G401.6 (cell line): ENCODE measurements around the gene ZNF718.
"Not testable (repeated sequence)": the region's sequence is repeated elsewhere in the genome, so short reads cannot be mapped to it uniquely, and the experiment has no call there.

ENCODE experiments used
- FAIRE-seq: peaks from 2 replicates; lab custom pipeline; 2012; peaks lifted over from hg19 to GRCh38; lab: Jason Lieb, UNC

The ZNF718 gene

DNA sequence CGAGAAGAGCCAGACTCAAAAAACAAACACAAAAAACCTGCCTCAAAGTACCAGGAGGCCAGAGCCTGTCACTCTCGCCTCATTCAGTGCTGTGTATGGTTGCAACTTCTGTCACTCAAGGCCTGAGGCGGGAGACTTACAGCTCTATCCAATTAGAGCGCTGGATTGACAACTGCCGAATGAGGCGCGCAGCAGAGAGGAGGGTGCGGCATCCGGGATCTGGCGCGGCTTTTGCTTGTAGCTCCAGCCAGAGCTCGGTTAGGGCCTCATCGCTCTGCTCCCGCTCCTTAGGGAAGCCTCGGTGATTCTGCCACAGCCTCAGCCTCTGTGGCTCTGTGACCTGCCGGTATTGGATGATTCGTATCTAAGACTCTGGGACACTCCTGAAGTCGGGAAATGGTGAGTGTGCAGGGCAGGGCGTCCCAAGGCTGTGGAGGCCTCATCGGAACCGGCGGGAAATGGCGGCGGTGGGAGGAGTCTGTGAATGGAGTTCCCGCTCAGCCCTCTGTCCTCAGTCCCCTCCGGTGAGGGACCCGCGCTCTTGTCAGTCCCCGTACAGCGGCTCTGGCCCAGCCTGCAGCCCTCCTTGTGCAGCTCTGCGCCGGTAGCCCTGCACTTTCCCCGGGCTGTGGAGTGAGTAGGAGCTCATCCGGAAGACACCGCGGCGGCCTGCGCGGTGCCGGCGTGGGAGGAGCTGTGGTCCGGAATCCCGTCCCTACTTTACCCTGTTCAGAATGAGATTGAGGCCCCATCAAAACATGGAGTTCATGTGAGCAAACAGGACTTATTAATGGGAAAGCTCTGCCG is at the start of gene ZNF718:
Gene ZNF718 (plus strand): TSS at position 227 of the 807 bp plus-strand sequence. CDS start 170 bp downstream, at position 397.
- peak; percentile 95 for FAIRE-seq

DNA sequence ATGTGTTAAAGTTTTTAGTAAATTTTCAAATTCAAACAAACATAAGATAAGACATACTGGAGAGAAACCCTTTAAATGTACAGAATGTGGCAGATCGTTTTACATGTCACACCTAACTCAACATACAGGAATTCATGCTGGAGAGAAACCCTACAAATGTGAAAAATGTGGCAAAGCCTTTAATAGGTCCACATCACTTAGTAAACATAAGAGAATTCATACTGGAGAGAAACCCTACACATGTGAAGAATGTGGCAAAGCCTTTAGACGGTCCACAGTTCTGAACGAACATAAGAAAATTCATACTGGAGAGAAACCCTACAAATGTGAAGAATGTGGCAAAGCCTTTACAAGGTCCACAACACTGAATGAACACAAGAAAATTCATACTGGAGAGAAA is 38.4 kb upstream of the ZNF718 start:
- no peak for FAIRE-seq

DNA sequence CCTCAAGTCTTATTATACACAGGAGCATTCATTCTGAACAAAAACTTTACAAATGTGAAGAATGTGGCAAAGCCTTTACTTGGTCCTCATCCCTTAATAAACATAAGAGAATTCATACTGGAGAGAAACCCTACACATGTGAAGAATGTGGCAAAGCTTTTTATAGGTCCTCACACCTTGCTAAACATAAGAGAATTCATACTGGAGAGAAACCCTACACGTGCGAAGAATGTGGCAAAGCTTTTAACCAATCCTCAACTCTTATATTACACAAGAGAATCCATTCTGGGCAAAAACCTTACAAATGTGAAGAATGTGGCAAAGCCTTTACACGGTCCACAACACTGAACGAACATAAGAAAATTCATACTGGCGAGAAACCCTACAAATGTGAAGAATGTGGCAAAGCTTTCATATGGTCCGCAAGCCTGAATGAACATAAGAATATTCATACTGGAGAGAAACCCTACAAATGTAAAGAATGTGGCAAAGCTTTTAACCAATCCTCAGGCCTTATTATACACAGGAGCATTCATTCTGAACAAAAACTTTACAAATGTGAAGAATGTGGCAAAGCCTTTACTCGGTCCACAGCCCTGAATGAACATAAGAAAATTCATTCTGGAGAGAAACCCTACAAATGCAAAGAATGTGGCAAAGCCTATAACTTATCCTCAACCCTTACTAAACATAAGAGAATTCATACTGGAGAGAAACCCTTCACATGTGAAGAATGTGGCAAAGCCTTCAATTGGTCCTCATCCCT is 37.6 kb upstream of the ZNF718 start:
- FAIRE-seq, result not testable (repeated sequence)

DNA sequence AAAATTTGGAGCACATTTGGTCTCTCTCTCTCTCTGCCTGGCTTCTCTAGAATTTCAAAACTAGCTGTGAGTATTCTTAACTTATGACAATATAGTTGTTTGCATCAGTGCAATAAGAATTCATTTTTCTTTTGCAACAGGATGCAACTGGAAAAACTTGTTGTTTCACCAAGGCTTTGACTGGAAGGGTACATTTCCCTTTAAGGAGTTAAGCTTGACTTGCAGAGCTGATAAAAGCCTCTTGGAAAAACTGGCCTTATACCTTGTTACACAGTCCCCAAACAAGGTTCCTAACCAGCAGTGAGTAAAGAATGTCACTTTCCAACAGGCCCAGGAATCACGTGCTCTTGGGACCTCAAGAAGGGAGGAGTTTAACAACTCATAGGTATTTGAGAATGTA is 25.9 kb upstream of the ZNF718 start:
- no peak for FAIRE-seq

DNA sequence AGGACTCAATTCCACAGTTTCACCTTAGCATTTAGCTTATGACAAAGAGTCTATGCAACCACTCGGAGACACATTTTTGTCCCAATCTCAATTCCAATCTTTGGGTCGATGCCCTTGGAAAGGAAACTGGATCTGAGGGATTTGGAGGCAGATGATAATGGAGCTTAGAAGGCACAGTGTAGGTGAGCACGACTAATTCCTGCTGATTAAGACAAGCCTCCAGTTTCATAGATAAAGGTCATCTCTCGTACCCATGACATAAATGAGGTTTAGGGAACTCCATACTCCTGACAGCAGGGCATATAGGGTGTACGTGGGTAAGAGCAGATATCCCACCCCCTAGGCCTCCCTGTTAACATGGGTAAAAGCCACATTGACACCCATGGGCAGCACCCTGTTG is 24.4 kb upstream of the ZNF718 start:
- FAIRE-seq, result no peak

DNA sequence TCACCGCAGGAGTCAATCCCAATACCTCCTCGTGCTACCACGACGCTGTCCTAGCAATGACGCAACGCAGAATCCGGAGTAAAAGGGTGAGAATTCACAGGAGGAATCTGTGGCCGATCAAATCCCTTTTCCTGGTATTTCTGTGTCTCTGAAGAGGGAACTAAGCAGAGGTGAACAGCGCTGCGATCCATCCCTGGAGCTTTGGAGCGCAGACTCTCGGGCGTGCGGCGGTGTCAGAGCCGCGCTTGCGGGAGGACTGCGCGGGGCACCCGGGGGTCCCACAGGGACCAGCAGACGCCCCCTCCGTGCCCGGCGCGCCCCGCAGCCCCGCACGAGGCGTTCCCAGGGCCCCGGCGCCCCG is 17.2 kb upstream of the ZNF718 start:
- FAIRE-seq, result no peak

DNA sequence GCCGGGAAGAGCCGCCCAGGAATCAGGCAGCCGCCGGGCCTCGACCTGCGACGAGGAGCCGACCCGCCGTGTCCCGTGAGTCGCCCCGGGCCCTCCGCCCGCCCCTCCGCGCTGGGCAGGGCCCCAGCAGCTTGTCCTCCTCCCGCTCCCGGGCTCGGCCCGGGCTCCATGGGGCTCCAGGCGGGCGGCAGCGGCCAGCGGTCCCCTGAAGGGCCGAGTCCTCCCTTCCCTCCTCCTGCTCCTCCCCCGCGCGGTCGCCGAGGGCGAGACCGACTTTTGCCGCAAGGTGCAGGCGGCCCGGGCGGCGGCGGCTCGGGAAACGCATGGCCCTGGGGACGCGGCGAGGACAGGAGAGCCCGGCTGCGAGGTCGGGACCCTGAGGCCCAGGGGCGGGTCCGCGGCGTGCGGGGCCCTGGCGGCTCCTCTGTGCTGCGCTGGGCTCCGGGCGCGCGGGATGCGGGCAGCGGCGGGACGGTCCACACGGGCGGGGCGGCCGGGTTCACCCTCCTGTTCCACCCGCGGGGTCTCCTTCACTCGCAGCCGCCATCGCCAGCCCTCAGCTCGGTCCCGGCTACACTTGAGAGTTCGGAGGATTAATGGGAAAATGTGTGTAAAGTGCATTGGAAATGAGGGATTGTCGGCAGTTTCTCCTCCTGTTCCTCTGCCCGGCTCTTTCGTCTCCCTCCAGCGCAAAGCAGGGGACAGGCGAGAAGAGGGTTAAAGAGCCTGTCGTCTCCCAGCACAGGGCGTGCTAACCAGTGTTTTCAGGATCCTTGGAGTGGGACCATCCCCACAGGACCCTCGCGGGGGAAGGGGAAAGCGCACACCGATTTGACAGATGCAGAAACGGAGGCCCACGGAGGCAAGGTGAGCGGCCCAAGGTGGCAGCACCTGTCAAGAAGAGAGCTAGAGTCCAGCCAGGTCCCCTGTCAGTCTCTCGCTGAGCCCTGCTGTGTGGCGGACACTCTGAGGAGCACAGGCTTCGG is 16.6 kb upstream of the ZNF718 start:
- no peak for FAIRE-seq

DNA sequence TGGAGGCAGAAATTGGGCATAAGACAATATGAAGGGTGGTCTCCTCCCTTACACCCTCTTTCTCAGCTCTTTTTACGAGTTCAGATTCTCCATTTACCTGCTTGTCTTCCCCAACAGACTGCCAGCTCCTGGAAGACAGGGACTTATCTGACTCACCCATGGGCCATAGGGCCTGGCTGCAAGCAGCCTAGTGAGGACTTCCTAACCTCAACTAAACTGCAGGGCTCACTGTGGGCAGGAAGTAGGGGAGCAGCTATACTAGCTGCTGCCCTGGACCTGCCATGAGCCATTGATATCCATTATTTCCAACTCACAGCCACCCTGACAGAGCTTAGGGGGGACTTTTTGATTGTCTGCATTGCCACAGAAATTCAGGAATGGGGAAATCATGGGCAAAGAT is 11.5 kb upstream of the ZNF718 start:
- no peak for FAIRE-seq

DNA sequence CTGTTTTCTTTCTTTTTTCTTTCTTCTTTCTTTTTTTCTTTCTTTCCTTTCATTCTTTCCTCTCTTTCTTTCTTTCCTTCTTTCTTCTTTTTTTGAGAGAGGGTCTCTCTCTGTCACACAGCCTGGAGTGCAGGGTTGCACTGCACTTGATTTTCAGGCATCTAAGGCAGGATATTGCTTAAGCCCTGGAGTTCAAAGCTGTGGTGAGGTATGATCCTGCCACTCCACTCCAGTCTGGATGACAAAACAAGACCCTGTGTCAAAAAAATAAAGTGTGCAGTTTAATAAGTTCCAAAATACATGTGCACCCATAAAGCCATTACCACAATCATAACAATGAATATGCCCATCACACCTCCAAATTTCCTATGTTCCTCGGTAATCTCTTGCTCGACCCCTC is 10.6 kb upstream of the ZNF718 start:
- FAIRE-seq, result no peak

DNA sequence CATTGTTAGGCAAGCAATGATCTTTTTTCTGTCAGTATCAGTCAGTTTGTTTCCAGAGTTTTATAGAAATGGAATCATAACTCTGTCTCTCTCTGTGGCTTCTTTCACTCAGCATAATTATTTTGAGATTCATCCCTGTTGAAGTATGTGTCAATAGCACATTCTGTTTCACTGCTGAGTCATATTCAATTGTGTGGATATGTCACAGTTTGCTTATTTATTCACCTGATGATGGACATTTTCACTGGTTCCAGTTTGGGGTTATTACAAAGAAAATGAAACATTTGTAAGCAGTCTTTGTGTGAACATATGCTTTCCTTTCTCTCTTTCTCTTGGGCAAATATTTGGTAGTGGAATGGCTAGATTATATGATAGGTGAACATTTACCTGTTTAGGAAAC is 10.2 kb upstream of the ZNF718 start:
- no peak for FAIRE-seq

DNA sequence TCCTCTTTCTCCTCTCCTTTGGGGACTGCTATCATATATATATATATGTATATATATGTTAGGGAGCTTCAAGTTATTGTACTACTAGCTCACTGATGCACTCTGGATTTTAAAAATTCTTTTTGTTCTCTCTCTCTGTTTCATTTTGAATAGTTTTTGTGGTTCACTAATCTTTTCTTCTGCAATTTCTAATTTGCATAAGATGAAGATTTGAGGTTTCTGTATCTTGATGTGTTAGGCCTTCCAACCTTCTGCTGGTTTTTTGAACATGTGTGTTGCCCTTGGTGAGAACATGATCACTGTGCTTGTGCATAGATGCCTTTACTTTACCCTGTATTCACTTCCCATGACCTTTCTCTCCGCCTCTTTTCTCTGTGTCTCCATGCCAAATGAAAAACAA is 7.8 kb upstream of the ZNF718 start:
- FAIRE-seq, result no peak

DNA sequence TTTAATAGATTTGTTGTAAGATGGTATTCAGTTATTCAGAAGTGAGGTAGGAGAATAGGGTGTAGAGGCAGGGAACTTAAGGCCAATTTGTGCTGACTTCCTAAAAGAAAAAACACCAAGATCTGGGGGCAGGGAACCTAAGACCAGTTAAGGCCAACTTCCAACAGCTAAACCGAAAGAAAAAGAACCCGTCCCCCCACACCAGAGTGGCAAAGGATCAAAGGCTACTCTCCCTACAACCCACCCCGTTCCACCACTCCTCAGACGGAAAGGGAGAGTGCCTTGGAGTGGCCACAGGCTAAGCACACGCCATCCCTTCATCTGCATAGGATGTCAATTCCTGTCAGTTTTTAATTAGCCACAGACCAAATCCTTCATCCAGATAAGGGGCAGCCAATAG is 3.7 kb upstream of the ZNF718 start:
- FAIRE-seq, result no peak

DNA sequence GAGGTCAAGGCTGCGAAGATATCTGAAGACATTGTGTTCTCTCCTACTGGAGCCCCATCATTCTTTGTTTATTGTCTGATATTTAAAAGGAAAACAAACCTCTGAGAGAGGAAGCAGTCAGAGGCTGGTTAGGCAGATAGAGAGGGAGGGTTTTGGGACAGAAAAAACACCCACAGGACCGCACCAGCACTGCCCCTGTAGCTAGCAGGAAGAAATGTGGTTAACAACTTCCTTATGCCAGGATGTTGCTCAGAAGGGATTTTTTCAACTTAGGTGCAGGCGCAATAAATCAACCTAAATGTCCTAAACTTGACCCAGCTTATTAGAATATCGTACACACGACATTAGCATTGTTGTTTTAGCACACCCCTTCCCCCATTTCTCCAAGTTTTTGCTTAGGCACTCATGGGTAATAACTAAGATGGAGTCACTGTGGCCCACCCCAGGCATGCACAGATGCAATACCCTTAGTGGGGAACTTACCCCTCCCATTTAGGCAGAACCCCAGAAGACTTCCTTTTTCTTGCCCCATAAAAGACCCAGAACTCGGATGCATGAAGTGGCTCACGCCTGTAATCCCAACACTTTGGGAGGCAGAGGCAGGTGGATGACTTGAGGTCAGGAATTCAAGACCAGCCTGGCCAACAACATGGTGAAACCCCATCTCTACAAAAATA is 2.8 kb upstream of the ZNF718 start:
- FAIRE-seq, result no peak

DNA sequence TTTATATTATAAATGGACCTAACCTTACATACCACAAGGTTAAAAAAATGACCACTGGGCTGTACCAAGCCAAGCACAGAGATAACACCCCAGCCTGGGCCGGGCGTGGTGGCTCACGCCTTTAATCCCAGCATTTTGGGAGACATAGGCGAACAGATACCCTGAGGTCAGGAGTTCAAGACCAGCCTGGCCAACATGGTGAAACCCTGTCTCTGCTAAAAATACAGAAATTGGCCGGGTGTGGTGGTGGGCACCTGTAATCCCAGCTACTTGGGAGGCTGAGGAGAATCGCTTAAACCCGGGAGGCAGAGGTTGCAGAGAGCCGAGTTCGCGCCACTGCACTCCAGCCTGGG is 403 bp upstream of the ZNF718 start:
- FAIRE-seq, result not testable (repeated sequence)

DNA sequence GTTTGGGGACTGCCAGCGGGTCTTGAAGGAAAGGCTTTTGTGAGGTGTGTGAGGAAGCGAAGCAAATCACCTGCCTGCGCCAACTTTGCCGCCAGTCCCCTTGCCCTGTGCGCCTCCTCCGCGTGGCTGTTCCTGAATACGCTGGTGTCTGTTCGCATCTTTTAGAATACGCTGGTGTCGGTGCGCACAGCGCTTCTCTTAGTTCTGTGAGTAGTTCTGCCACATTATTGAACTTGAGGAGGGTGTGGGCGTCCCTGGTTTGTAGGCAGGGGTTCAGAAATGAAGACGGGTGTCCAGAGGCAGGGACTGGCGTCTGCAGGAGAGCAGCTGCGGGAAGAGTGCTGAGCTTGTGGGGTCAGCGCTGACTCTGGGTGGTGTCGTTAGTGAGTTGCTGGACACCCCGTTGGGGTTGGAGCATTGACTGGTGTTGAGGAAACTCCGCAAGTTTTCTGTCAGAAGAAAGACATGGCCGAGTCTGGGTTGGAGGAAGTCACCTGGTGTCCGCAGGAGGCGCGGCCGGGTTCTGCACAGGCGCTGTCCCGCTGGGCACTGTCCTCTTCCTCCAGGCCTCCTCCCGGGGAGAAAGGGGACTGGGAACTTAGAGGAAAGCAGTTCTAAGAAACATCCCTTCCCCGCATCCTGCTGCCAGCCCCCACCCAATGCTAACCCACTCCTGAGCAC is 930 bp downstream of the ZNF718 start:
- FAIRE-seq, result no peak

DNA sequence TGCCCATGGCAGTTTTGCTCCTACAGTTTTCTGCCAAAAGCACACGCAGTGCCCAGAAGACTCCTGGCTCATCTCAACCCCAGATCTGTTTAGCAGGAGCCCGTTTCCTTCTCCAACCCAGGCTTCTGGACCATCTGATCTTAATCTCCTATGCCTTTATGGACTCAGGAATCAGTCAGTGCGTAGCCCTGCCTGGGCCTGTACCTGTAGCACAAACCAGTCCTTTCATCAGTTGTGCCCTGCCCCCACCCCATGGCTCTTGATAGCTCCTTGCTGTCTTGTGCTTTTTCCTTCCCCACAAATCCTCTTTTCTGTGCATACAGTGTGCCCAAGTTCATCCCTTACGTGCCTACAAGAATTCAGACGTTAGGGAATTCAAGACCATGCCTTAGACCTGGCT is 1.5 kb downstream of the ZNF718 start:
- FAIRE-seq, result no peak

DNA sequence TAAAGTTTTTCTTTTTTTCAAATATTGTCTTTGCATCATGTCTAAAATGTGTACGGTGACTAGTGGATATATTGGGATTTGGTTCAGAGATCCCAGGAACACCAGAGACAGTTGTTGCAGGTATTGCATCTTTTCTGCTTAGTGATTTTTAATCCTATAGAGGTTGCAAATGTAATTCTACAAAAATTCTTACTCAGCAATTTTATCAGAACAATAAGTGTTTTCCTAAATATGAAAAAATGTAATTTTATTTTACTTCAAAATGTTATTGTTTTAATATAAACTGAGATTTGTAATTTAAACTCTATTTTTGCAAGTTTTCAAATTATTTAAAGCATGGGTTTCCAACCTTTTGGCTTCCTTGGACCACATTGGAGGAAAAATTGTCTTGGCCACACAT is 8.2 kb downstream of the ZNF718 start:
- FAIRE-seq, result no peak

DNA sequence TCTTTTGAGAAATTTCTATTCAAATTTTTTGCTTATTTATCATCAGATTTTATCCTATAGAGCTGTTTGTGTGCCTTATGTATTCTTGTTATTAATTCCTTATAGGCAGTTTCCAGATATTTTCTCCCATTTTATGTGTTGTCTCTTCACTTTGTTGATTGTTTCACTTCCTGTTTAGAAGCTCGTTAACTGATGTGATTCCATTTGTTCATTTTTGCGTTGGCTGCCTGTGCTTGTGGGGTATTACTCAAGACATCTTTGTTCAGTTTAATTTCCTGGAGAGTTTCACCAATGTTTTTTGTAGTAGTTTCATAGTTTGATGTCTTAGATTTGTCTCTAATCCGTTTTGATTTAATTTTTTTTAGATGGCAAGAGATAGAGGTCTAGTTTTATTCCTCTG is 14.6 kb downstream of the ZNF718 start:
- no peak for FAIRE-seq

DNA sequence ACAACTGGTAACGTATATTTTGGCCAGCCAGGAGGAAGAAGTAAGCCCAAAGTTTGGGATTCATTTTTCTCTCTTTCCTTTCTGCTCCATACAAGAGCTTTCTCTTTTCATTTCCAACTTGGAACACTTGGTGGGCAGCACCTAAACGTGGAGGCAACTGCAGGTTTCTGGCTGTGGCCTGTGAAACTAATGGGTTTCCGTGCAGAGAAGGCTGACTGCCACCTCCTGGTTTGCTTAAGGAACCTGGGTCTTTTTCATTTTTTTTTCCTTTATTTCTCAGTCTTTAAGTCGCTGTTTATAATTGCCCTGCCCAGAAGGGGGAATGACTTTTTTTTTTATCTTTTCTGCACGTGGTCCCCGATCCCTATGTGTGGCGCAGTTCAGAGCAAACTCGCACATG is 15.4 kb downstream of the ZNF718 start:
- FAIRE-seq, result no peak

DNA sequence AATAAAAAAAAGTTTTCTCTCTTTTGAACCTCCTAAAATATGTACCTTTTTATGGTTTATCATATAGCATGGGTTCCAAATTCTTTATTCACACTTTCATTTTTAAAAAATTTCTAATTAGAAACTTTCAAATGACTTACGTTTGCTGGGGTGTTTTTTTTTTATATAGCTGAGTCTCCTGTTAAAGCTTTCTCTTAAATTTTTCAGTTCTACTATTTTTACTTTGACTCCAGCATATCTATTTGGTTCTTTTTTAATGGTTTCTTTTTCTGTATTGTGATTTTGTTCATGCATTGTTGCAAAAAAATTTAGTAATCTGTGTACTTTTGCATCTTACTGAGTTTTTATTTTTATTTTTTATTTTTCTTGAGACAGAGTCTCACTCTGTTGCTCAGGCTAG is 22.3 kb downstream of the ZNF718 start:
- peak; percentile 66 for FAIRE-seq

DNA sequence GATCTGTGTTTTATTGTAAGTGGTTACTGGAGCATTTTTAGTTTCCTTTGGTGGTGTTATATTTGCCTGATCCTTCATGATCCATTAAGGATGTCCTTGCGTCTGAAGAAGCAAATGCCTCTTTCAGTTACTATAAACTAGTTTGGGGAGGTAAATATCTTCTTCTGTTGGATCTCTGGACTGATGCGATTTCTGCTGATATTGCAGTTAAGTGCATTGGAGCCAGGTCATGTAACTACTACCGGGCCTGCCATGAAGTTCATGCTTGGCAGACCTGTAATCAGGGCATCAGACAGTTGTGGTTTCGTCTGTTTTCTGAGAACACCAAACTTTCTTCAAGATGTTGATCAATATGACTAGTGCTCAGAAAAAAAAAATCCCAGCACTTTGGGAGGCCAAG is 22.9 kb downstream of the ZNF718 start:
- FAIRE-seq, result no peak
